Caco-2 (cell line): Measurements from ENCODE around the gene KRT83. TPM values are rescaled to one million over a fixed set of nuclear protein-coding genes. Genes with fewer than 3 reads are reported as not detected.
A peak's percentile ranks its signal among the peaks of the same experiment; 100 is the strongest.

ENCODE experiments used
- BruUV-seq: library from RNA; stranded (reverse); fragments of 400-500 nt; replicated peaks from 2 replicates; lab custom pipeline; 2021; lab: Mats Ljungman, UMichigan
- CTCF ChIA-PET: fragments of 300-600 bp; sonication (Branson Sonifier 250); formaldehyde crosslinking; loops from one replicate; lab custom pipeline; 2022; ENCODE audit warnings: antibody characterized with exemption; lab: Charles Lee
- POLR2A ChIA-PET: fragments of 300-600 bp; sonication (Branson Sonifier 250); formaldehyde crosslinking; loops from one replicate; lab custom pipeline; 2022; ENCODE audit warnings: antibody characterized with exemption; lab: Charles Lee
- DNase-seq, 2 experiments: peaks; one replicate each; pipeline versions ENCODE4 v3.0.0 to v3.0.0-alpha.2; 2020 to 2022
- H3K27me3 ChIP-seq: replicated peaks from 2 replicates; pipeline ENCODE4 v1.6.0; 2011; ENCODE audit warnings: low read length; ENCODE audit not compliant: control insufficient read depth, insufficient read depth
- H3K36me3 ChIP-seq: 2 replicates; pipeline ENCODE4 v1.5.1; 2011; ENCODE audit warnings: low read length; ENCODE audit not compliant: control insufficient read depth, insufficient read depth
- H3K4me1 ChIP-seq: fragments of 250-450 bp; sonication (Bioruptor Pico); 2 replicates; pipeline ENCODE4 v1.5.1; 2020; ENCODE audit warnings: mild to moderate bottlenecking
- H3K4me3 ChIP-seq: 2 replicates; pipeline ENCODE4 v1.5.1; 2011; ENCODE audit warnings: low read depth, mild to moderate bottlenecking, control low read depth, low read length
- H3K9me3 ChIP-seq: fragments of 250-450 bp; sonication (Bioruptor Pico); 2 replicates; pipeline ENCODE4 v1.5.1; 2020; ENCODE audit warnings: mild to moderate bottlenecking, moderate library complexity
- H3K27ac Mint-ChIP-seq: one replicate; pipeline ENCODE4 v1.8.0; 2022; ENCODE audit warnings: mixed read lengths; ENCODE audit not compliant: unreplicated experiment
- H3K27me3 Mint-ChIP-seq: one replicate; pipeline ENCODE4 v1.8.0; 2022; ENCODE audit warnings: mixed read lengths; ENCODE audit not compliant: insufficient read depth, unreplicated experiment
- H3K36me3 Mint-ChIP-seq: one replicate; pipeline ENCODE4 v1.8.0; 2022; ENCODE audit warnings: mild to moderate bottlenecking, mixed read lengths; ENCODE audit not compliant: insufficient read depth, unreplicated experiment
- H3K4me1 Mint-ChIP-seq: one replicate; pipeline ENCODE4 v1.8.0; 2022; ENCODE audit warnings: low read depth, mixed read lengths; ENCODE audit not compliant: unreplicated experiment
- H3K4me3 Mint-ChIP-seq: one replicate; pipeline ENCODE4 v1.8.0; 2022; ENCODE audit warnings: mild to moderate bottlenecking, moderate library complexity, mixed read lengths; ENCODE audit not compliant: unreplicated experiment
- H3K9me3 Mint-ChIP-seq: one replicate; pipeline ENCODE4 v1.8.0; 2022; ENCODE audit warnings: mixed read lengths; ENCODE audit not compliant: unreplicated experiment
- CTCF ChIP-seq, 2 experiments: fragments of 200-600 bp in 1 of 2; IDR thresholded peaks; 1 replicate in 1 of 2; 2 replicates in 1 of 2; pipeline versions ENCODE4 v1.5.1 to v1.8.0; 2011 to 2022; ENCODE audit warnings: antibody characterized with exemption in 1 of 2, control low read depth in 1 of 2, inconsistent platforms in 1 of 2, low read depth in 1 of 2, low read length in 1 of 2, mild to moderate bottlenecking in 1 of 2, moderate library complexity in 1 of 2; ENCODE audit not compliant: insufficient read depth in 1 of 2, severe bottlenecking in 1 of 2, unreplicated experiment in 1 of 2
- intact Hi-C: fragments of 100-400 bp; cut with micrococcal nuclease; formaldehyde crosslinking; loops from one replicate; pipeline ENCODE4 v1.10.0; 2022; ENCODE audit not compliant: unreplicated experiment
- total RNA-seq: library from RNA; stranded (reverse); gene quantifications from 2 replicates; pipeline ENCODE4 v1.2.3, GENCODE V29; 2022

Gene KRT83
- total RNA-seq, 1 experiment from 2014 or later = not detected

GRCh38 chr12:52335598-52336262 lies 14.5 kb upstream of the KRT83 start:
- H3K27me3 Mint-ChIP-seq = no peaks in the 10 kb centered on the region
- Histone ChIP-seq H3K4me1 (peaks cover 8% of the 10 kb centered on the region), H3K4me3 (no peak overlapping the region), H3K9me3 (no peaks in the 10 kb centered on the region), H3K27me3 (no peaks in the 10 kb centered on the region), H3K36me3 (no peaks in the 10 kb centered on the region)
- no peak overlapping the region for H3K27ac Mint-ChIP-seq
- peaks cover 10% of the 10 kb centered on the region for H3K9me3 Mint-ChIP-seq
- no peak for DNase-seq
- TF ChIP-seq CTCF (IDR thresholded peaks at IDR 0.05; ENCODE audit: insufficient read depth in 1 of 2, low read depth in 1 of 2, low read length in 1 of 2, severe bottlenecking in 1 of 2, unreplicated experiment in 1 of 2) = no peak
- CTCF ChIA-PET = no interaction called here
- POLR2A ChIA-PET = no interaction called here
- no TSS peak for BruUV-seq
- intact Hi-C loops = no loop called here
- H3K36me3 Mint-ChIP-seq = no peaks in the 10 kb centered on the region
- H3K4me1 Mint-ChIP-seq = peaks cover 6% of the 10 kb centered on the region
- no peak overlapping the region for H3K4me3 Mint-ChIP-seq

- Mint-ChIP-seq H3K36me3 (no peaks in the 10 kb centered on the region), H3K4me1 (peaks cover 6% of the 10 kb centered on the region), H3K27me3 (no peaks in the 10 kb centered on the region), H3K27ac (no peak overlapping the region), H3K9me3 (peaks cover 10% of the 10 kb centered on the region), H3K4me3 (no peak overlapping the region)
- no TSS peak for BruUV-seq
- CTCF ChIA-PET = no interaction called here
- Histone ChIP-seq H3K4me3 (no peak overlapping the region), H3K36me3 (no peaks in the 10 kb centered on the region), H3K27me3 (no peaks in the 10 kb centered on the region), H3K9me3 (no peaks in the 10 kb centered on the region), H3K4me1 (peaks cover 8% of the 10 kb centered on the region)
- intact Hi-C loops = no loop called here
- POLR2A ChIA-PET = no interaction called here
- no peak for DNase-seq
- TF ChIP-seq CTCF (IDR thresholded peaks at IDR 0.05; ENCODE audit: insufficient read depth in 1 of 2, low read depth in 1 of 2, low read length in 1 of 2, severe bottlenecking in 1 of 2, unreplicated experiment in 1 of 2) = no peak
These were observed 13.0 kb upstream of the KRT83 start for GRCh38 chr12:52334185-52334584.

GRCh38 chr12:52333321-52333720 lies 12.1 kb upstream of the KRT83 start:
- POLR2A ChIA-PET = no interaction called here
- Histone ChIP-seq H3K27me3 (no peaks in the 10 kb centered on the region), H3K4me1 (peaks cover 8% of the 10 kb centered on the region), H3K36me3 (no peaks in the 10 kb centered on the region), H3K9me3 (no peaks in the 10 kb centered on the region), H3K4me3 (no peak overlapping the region)
- no TSS peak for BruUV-seq
- TF ChIP-seq CTCF (IDR thresholded peaks at IDR 0.05; ENCODE audit: insufficient read depth in 1 of 2, low read depth in 1 of 2, low read length in 1 of 2, severe bottlenecking in 1 of 2, unreplicated experiment in 1 of 2) = no peak
- CTCF ChIA-PET = interaction anchor here (0.7 kb wide), 2 partner anchors 177 to 212 kb away, joined by 3 to 5 read pairs; no protein-coding TSS in a partner anchor
- Mint-ChIP-seq H3K36me3 (no peaks in the 10 kb centered on the region), H3K9me3 (peaks cover 10% of the 10 kb centered on the region), H3K27me3 (no peaks in the 10 kb centered on the region), H3K4me3 (no peak overlapping the region), H3K4me1 (peaks cover 6% of the 10 kb centered on the region), H3K27ac (no peak overlapping the region)
- intact Hi-C loops = no loop called here
- peak in 1 of 2 experiments; percentile 23 for DNase-seq
